HFFc6 (cell line): Measurements from ENCODE around the gene GNAZ. TPM values are rescaled to one million over a fixed set of nuclear protein-coding genes. Genes with fewer than 3 reads are reported as not detected.

Source experiments
- DNase-seq: peaks from one replicate; pipeline ENCODE4 v3.0.0-alpha.2; 2018
- H3K27ac Mint-ChIP-seq: 2 replicates; pipeline ENCODE4 v1.8.0; 2020; ENCODE audit warnings: mild to moderate bottlenecking, mixed read lengths
- H3K27me3 Mint-ChIP-seq: 2 replicates; pipeline ENCODE4 v1.8.0; 2021; ENCODE audit warnings: mild to moderate bottlenecking, moderate library complexity, mixed read lengths; ENCODE audit not compliant: insufficient read depth
- H3K36me3 Mint-ChIP-seq: 2 replicates; pipeline ENCODE4 v1.8.0; 2021; ENCODE audit warnings: low read depth, mixed read lengths
- H3K4me1 Mint-ChIP-seq: 2 replicates; pipeline ENCODE4 v1.8.0; 2020; ENCODE audit warnings: low read depth, mixed read lengths
- H3K4me3 Mint-ChIP-seq: 2 replicates; pipeline ENCODE4 v1.8.0; 2020; ENCODE audit warnings: mild to moderate bottlenecking, moderate library complexity, mixed read lengths
- H3K9me3 Mint-ChIP-seq: 2 replicates; pipeline ENCODE4 v1.8.0; 2020; ENCODE audit warnings: mild to moderate bottlenecking, mixed read lengths
- total RNA-seq, 6 experiments: library from RNA; stranded (reverse); fragmentation: NEBNext Ultra II Directional; extraction: Animal tissue kit (Norgen Biotek cat#: 25700); gene quantifications; 2 replicates in 1 of 6; 3 replicates in 5 of 6; pipeline ENCODE4 v1.2.3, GENCODE V29; 2021
- TF ChIP-seq, protein P1 (sequence below): fragments of 200-600 bp; sonication (generic); IDR thresholded peaks from 2 replicates; pipeline ENCODE4 v1.5.0; 2021; ENCODE audit warnings: antibody characterized with exemption, mild to moderate bottlenecking

The GNAZ gene
- total RNA-seq, 6 experiments from 2014 or later: 19.0 to 22.5 (median 20.1) TPM

DNA sequence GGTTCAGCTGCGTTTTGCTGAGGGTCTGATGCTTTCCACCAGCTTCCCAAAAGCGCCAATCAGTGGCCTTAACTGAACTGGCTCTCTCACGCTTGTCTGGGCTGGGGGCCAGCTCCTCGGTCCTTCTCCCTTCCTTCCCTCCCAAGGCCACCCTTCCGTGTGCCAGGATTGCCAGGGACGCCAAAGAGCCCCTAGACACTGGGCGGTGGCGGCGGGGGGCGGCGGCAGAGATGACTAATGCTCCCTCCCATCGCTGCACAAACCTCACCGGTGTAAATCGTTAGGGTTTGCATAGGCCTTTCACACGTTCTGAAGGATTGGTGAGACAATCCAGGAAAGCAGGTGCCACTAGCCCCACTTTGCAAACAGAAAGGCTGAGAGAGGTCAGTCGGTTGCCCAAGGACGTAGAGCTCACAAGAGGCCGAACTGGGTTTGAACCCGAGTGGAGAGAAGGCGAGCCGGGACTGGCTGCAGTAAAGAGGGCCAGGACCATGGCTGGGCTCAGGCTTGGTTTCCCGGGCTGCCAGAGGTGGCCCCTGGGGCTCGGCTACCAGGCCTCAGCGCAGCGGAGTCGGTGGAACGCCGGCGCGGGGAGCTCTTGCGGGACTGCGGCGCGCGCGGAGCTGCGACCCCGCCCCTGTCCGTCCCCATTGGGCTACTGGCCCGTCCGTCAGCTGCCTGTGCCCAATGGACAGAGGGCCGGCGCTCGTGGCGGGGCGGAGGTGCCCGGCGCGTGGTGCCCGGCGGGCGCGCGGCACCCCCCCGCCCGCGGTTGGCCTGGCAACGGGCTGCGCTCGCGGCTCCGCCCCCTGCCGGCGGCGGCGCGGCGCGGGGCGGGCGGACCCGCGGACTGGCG, 589 bp upstream of the GNAZ start:
- H3K4me1 Mint-ChIP-seq: peaks cover 55% of the 10 kb centered on the region
- no peaks in the 10 kb centered on the region for H3K9me3 Mint-ChIP-seq
- peak overlapping the region; percentile 88 for H3K4me3 Mint-ChIP-seq
- peak; percentile 89 for DNase-seq
- H3K27me3 Mint-ChIP-seq: peaks cover 13% of the 10 kb centered on the region
- TF ChIP-seq, protein P1, sequence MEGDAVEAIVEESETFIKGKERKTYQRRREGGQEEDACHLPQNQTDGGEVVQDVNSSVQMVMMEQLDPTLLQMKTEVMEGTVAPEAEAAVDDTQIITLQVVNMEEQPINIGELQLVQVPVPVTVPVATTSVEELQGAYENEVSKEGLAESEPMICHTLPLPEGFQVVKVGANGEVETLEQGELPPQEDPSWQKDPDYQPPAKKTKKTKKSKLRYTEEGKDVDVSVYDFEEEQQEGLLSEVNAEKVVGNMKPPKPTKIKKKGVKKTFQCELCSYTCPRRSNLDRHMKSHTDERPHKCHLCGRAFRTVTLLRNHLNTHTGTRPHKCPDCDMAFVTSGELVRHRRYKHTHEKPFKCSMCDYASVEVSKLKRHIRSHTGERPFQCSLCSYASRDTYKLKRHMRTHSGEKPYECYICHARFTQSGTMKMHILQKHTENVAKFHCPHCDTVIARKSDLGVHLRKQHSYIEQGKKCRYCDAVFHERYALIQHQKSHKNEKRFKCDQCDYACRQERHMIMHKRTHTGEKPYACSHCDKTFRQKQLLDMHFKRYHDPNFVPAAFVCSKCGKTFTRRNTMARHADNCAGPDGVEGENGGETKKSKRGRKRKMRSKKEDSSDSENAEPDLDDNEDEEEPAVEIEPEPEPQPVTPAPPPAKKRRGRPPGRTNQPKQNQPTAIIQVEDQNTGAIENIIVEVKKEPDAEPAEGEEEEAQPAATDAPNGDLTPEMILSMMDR: no peak
- no peak overlapping the region for H3K27ac Mint-ChIP-seq
- H3K36me3 Mint-ChIP-seq: 0 out of 2 replicates have a peak, but pooled peaks cover 4% of the 10 kb centered on the region

DNA sequence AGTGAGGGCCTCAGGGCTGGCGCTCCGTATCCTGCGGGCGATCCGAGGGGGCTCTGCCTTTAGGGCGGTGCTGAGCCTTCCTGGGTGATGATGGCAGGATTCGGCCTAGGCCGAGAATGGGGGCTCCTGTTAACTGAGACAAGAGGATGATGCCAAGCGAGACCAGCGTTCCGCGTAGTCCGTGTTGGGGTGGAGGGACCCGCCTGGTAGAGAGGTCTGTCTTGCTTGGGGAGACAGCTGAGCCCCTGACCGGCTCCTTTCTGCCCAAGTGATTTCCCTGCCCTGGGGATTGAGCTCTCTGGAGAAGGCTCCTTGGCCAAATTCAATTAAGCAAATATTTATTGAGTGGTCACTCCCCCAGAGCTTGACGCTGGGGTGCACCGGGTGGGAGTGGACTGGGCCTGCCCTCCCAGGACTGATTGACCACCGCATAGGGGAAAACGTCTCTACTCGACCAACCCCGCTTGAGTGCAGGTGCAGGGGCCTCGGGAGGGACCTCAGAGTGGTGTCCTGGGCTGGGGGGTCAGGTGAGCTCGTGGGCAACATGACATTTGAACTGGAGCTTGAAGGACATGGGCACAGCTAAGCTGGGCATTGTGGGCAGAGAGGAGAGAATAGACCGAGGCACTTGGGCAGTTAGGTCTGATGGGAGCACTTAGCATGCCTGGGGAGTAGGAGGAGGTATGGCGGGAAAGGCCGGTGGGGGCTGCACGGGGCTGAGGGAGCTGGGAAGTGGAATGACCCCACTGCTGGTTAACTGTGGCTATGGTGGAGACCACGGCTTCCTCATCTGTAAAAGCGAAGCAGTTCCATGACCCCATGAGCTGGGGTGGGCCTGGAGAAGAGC, 1.1 kb downstream of the GNAZ start:
- no peak for DNase-seq
- peaks cover 10% of the 10 kb centered on the region for H3K27me3 Mint-ChIP-seq
- peaks cover 56% of the 10 kb centered on the region for H3K4me1 Mint-ChIP-seq
- TF ChIP-seq, protein P1: no peak
- H3K36me3 Mint-ChIP-seq: 0 out of 2 replicates have a peak, but pooled peaks cover 4% of the 10 kb centered on the region
- peak overlapping the region; percentile 89 for H3K4me3 Mint-ChIP-seq
- H3K27ac Mint-ChIP-seq: peak overlapping the region; percentile 98
- H3K9me3 Mint-ChIP-seq: no peaks in the 10 kb centered on the region

GRCh38 chr22:23072077-23072910, 2.0 kb downstream of the GNAZ start:
- Mint-ChIP-seq H3K4me3 (peak overlapping the region; percentile 89), H3K4me1 (peaks cover 56% of the 10 kb centered on the region), H3K27me3 (peaks cover 8% of the 10 kb centered on the region), H3K9me3 (no peaks in the 10 kb centered on the region), H3K36me3 (peaks cover 9% of the 10 kb centered on the region; the same call in 1 of the 2 replicates), H3K27ac (peak overlapping the region; percentile 98)
- TF ChIP-seq, protein P1: no peak
- peak; percentile 95 for DNase-seq

- peaks cover 2% of the 10 kb centered on the region for H3K27me3 Mint-ChIP-seq
- peaks cover 9% of the 10 kb centered on the region; the same call in 1 of the 2 replicates for H3K36me3 Mint-ChIP-seq
- H3K4me3 Mint-ChIP-seq: peak overlapping the region; percentile 89
- peaks cover 50% of the 10 kb centered on the region for H3K4me1 Mint-ChIP-seq
- H3K9me3 Mint-ChIP-seq: no peaks in the 10 kb centered on the region
- H3K27ac Mint-ChIP-seq: peak overlapping the region; percentile 98
- DNase-seq: peak; percentile 75
- TF ChIP-seq, protein P1: no peak
These were observed 2.7 kb downstream of the GNAZ start for GRCh38 chr22:23072911-23073491.
